Glutamatergic neuron (in vitro differentiated cells): Measurements from ENCODE around the gene GPR18. TPM values are rescaled to one million over a fixed set of nuclear protein-coding genes. Genes with fewer than 3 reads are reported as not detected.

ENCODE experiments used
- DNase-seq: peaks from one replicate; pipeline ENCODE4 v3.0.0; 2022
- H3K27ac Mint-ChIP-seq: one replicate; pipeline ENCODE4 v1.8.0; 2020; ENCODE audit warnings: mild to moderate bottlenecking, mixed read lengths, inconsistent platforms; ENCODE audit not compliant: unreplicated experiment
- H3K27me3 Mint-ChIP-seq: one replicate; pipeline ENCODE4 v1.8.0; 2020; ENCODE audit warnings: mild to moderate bottlenecking, moderate library complexity, mixed read lengths, inconsistent platforms; ENCODE audit not compliant: unreplicated experiment
- H3K36me3 Mint-ChIP-seq: one replicate; pipeline ENCODE4 v1.8.0; 2020; ENCODE audit warnings: mild to moderate bottlenecking, mixed read lengths, inconsistent platforms; ENCODE audit not compliant: unreplicated experiment
- H3K4me1 Mint-ChIP-seq: one replicate; pipeline ENCODE4 v1.8.0; 2020; ENCODE audit warnings: mild to moderate bottlenecking, low read depth, mixed read lengths, inconsistent platforms; ENCODE audit not compliant: unreplicated experiment
- H3K4me3 Mint-ChIP-seq: one replicate; pipeline ENCODE4 v1.8.0; 2020; ENCODE audit warnings: mild to moderate bottlenecking, mixed read lengths, inconsistent platforms; ENCODE audit not compliant: unreplicated experiment
- H3K9me3 Mint-ChIP-seq: one replicate; pipeline ENCODE4 v1.8.0; 2020; ENCODE audit warnings: mild to moderate bottlenecking, moderate library complexity, mixed read lengths, inconsistent platforms; ENCODE audit not compliant: unreplicated experiment
- total RNA-seq: library from RNA; stranded (reverse); fragmentation: NEBNext Ultra II Directional; extraction: Animal tissue kit (Norgen Biotek cat#: 25700); gene quantifications from one replicate; pipeline ENCODE4 v1.2.1, GENCODE V29; 2021; ENCODE audit not compliant: unreplicated experiment
- TF ChIP-seq, protein P1 (sequence below): fragments of 200-600 bp; sonication (generic); IDR thresholded peaks from one replicate; pipeline ENCODE4 v1.5.0; 2021; ENCODE audit not compliant: partially characterized antibody, unreplicated experiment

The GPR18 gene
- total RNA-seq, 1 donor from 2014 or later = not detected

- Mint-ChIP-seq H3K36me3 (no peaks in the 10 kb centered on the region), H3K27ac (no peak overlapping the region), H3K4me1 (no peaks in the 10 kb centered on the region), H3K4me3 (no peak overlapping the region), H3K9me3 (no peaks in the 10 kb centered on the region), H3K27me3 (peaks cover 2% of the 10 kb centered on the region)
- DNase-seq = no peak
- TF ChIP-seq, protein P1, sequence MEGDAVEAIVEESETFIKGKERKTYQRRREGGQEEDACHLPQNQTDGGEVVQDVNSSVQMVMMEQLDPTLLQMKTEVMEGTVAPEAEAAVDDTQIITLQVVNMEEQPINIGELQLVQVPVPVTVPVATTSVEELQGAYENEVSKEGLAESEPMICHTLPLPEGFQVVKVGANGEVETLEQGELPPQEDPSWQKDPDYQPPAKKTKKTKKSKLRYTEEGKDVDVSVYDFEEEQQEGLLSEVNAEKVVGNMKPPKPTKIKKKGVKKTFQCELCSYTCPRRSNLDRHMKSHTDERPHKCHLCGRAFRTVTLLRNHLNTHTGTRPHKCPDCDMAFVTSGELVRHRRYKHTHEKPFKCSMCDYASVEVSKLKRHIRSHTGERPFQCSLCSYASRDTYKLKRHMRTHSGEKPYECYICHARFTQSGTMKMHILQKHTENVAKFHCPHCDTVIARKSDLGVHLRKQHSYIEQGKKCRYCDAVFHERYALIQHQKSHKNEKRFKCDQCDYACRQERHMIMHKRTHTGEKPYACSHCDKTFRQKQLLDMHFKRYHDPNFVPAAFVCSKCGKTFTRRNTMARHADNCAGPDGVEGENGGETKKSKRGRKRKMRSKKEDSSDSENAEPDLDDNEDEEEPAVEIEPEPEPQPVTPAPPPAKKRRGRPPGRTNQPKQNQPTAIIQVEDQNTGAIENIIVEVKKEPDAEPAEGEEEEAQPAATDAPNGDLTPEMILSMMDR = no peak
Observed at GRCh38 chr13:99276706-99277105, 18.5 kb upstream of the GPR18 start.

DNA sequence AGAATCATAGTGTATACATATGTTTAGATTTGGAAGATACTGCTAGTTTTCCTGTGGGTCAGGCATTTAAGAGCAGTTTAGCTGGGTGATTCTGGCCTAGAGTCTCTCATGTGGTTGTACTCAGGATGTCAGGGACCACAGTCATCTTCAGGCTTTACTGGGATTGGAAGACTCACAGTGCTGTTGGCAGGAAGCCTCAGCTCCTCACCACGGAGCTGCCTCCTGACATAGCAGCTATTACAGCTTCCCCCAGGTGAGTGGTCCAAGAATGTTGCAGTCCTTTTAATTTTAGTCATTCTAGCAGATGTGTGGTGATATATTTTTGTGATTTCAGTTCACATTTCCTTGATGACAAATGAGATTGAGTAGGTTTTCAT, 16.9 kb upstream of the GPR18 start:
- peaks cover 2% of the 10 kb centered on the region for H3K27me3 Mint-ChIP-seq
- H3K27ac Mint-ChIP-seq = no peak overlapping the region
- H3K4me3 Mint-ChIP-seq = no peak overlapping the region

GRCh38 chr13:99273128-99273527, 14.9 kb upstream of the GPR18 start:
- no peak for DNase-seq
- Mint-ChIP-seq H3K4me3 (no peak overlapping the region), H3K36me3 (no peaks in the 10 kb centered on the region), H3K27me3 (peaks cover 2% of the 10 kb centered on the region), H3K4me1 (no peaks in the 10 kb centered on the region), H3K27ac (no peak overlapping the region), H3K9me3 (no peaks in the 10 kb centered on the region)
- TF ChIP-seq, protein P1 = no peak

More for the DNA sequence above, 16.9 kb upstream of the GPR18 start:
- Mint-ChIP-seq H3K9me3 (no peaks in the 10 kb centered on the region), H3K4me1 (no peaks in the 10 kb centered on the region), H3K36me3 (no peaks in the 10 kb centered on the region)
- TF ChIP-seq, protein P1 = no peak
- DNase-seq = no peak

GRCh38 chr13:99272481-99272880, 14.3 kb upstream of the GPR18 start:
- H3K27me3 Mint-ChIP-seq = peaks cover 2% of the 10 kb centered on the region
- no peaks in the 10 kb centered on the region for H3K36me3 Mint-ChIP-seq
- H3K4me1 Mint-ChIP-seq = no peaks in the 10 kb centered on the region
- no peak overlapping the region for H3K27ac Mint-ChIP-seq
- H3K4me3 Mint-ChIP-seq = no peak overlapping the region
- H3K9me3 Mint-ChIP-seq = no peaks in the 10 kb centered on the region
- DNase-seq = no peak
- TF ChIP-seq, protein P1 = no peak

GRCh38 chr13:99271249-99271648, 13.1 kb upstream of the GPR18 start:
- Mint-ChIP-seq H3K27ac (peak overlapping the region; percentile 55), H3K4me1 (no peaks in the 10 kb centered on the region), H3K4me3 (no peak overlapping the region), H3K36me3 (no peaks in the 10 kb centered on the region), H3K9me3 (no peaks in the 10 kb centered on the region), H3K27me3 (peaks cover 2% of the 10 kb centered on the region)
- TF ChIP-seq, protein P1 = no peak
- no peak for DNase-seq
